ENCODE results near the gene LYSMD4. TPM values are rescaled to one million over a fixed set of nuclear protein-coding genes. Genes with fewer than 3 reads are reported as not detected.

LYSMD4 gene
- total and polyA plus RNA-seq, 10 of the 15 experiments (the other 5 are each of a cell fraction or from before 2014, with no cell fraction given): 1.8 to 5.8 (median 3.9) TPM

- TF ChIP-seq IRF5 (IDR thresholded peaks at IDR 0.05; ENCODE audit: borderline replicate concordance) (no peak), CBX5 (IDR thresholded peaks at IDR 0.05; ENCODE audit: low read depth) (peak; percentile 48; the same call in 1 of the 2 replicates), E2F4 (IDR thresholded peaks at IDR 0.05; ENCODE audit: low read depth, low read length) (no peak), MTA3 (IDR thresholded peaks at IDR 0.05; ENCODE audit: borderline replicate concordance, low read length) (peak; percentile 92), ZNF592 (IDR thresholded peaks at IDR 0.05) (no peak), TBL1XR1 (IDR thresholded peaks at IDR 0.05; ENCODE audit: low read depth, low read length) (0 out of 2 replicates have a peak, but pooled peaks have one; percentile 32), MEF2A (IDR thresholded peaks at IDR 0.05; ENCODE audit: insufficient read depth, low read depth, low read length) (peak; percentile 85), SREBF2 (IDR thresholded peaks at IDR 0.05; ENCODE audit: low read length) (no peak), MYB (IDR thresholded peaks at IDR 0.05; ENCODE audit: borderline replicate concordance, low read depth, low read length) (no peak), CREM (IDR thresholded peaks at IDR 0.05; ENCODE audit: low read depth) (peak; percentile 47; the same call in 1 of the 2 replicates), MEF2B (IDR thresholded peaks at IDR 0.05; ENCODE audit: partially characterized antibody, poor library complexity, severe bottlenecking) (peak; percentile 29), RUNX3 (IDR thresholded peaks at IDR 0.05; ENCODE audit: low read length) (peak; percentile 100), EGR1 (IDR thresholded peaks at IDR 0.05; ENCODE audit: borderline replicate concordance in 1 of 2, low read depth in 2 of 2, low read length in 2 of 2) (no peak), ELK1 (IDR thresholded peaks at IDR 0.05; ENCODE audit: low read depth, low read length) (no peak), ZBTB33 (IDR thresholded peaks at IDR 0.05) (no peak), MYC (IDR thresholded peaks at IDR 0.05; ENCODE audit: insufficient read depth, insufficient read length, insufficient replicate concordance, low read length, severe bottlenecking) (no peak), TCF7 (IDR thresholded peaks at IDR 0.05; ENCODE audit: borderline replicate concordance) (peak; percentile 60; the same call in 1 of the 2 replicates), IKZF2 (IDR thresholded peaks at IDR 0.05) (peak; percentile 69 to 77), POLR2AphosphoS5 (IDR thresholded peaks at IDR 0.05; ENCODE audit: low read length) (0 out of 2 replicates have a peak, but pooled peaks have one; percentile 20), ZNF384 (IDR thresholded peaks at IDR 0.05; ENCODE audit: borderline replicate concordance, low read depth, low read length) (no peak)
Measured at GRCh38 chr15:99719096-99719541, 14.1 kb downstream of the LYSMD4 start (continued).
